ENCODE data around the gene SMYD1.

Gene SMYD1

DNA sequence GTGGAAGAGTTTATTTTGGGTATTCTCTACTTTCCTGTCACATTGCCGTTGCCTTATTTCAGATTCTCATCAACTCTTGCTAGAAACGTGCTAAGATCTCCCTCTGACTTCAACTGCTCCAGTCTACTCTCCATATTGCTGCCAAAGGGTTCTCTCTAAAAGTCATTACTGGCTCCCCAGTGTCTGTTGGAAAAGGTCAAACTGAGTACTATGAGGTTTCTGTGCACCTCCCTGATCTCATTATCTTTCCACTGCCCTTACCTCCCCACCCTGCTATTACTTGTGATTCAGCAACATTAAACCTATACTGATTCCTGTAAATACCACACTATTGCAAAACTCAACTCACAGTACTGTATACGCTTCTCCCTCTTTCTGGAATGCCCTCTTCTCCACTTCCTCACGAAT is 10.2 kb upstream of the SMYD1 start:
- no peak for DNase-seq

DNA sequence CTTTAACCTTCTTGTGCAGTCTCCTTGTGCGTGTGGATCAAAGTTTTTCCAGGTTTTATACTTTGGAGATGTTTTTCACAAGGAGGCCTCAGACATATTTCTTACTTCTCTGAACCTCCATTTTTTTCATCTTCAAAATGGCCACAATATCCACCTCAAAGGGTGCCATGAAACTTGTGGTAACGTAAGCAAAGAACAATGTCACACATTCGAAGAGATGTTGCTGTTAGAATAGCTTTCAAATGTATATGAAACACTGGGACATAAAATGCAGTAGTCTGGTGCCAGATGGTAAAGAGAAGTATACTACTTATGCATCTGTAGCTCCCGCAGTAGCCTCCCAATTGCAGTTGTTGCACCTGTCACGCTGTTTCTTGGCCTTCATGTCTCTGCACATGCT is 9.4 kb upstream of the SMYD1 start:
- DNase-seq, result no peak

DNA sequence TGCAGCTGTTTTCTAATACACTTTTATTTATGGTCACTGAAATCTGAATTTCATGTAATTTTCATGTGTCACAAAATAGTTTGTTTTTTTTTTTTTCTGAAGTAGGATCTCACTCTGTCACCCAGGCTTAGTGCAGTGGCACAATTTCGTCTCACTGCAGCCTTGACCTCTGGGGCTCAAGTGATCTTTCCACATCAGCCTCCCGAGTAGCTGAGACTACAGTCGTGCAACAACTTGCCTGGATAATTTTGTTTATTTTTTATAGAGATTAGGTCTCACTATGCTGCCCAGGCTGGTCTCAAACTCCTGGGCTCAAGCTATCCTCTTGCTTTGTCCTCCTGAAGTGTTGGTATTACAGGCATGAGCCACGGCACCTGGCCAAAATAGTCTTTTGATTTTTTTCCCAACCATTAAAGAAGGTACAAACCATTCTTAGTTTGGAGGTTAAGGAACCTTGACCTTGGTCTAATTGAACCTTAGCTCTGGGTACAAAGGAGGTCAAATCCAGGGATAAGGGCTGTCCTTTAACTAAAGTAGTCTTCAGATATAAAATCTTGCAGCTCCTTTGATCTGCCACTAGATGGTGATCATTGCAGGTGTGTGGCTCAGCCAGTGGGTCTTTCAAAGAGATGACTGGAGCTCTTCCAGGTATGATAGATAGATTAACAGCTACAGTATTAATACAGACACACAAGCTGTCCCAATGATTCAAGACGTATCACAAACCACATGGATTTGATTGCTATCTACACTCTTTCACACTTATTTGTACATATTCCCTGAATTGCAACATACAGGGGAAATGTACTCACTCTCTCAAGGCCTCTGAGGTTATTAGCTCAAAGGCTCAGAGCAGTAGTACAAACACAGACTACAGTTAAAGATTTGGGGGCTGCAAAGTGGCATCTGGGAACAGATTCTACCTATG is 7.4 kb upstream of the SMYD1 start:
- DNase-seq, result peak; percentile 87

DNA sequence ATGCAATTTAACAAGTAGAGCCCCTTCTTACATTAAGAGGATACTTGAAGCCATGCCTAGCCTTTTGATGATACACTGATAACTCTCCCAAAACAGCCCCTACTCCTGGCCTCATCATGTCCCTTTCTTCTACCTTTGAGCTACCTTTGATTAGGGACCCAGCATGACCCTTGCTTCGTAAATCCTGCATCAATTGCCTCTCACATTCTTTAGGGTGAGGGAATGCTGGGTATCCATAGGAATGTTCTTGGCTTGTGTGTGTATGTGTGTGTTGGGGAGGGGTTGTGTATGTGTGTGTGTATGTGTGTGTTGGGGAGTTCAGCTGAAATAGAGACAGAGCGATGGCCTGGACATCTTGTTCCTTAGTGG is 6.7 kb upstream of the SMYD1 start:
- no peak for DNase-seq

DNA sequence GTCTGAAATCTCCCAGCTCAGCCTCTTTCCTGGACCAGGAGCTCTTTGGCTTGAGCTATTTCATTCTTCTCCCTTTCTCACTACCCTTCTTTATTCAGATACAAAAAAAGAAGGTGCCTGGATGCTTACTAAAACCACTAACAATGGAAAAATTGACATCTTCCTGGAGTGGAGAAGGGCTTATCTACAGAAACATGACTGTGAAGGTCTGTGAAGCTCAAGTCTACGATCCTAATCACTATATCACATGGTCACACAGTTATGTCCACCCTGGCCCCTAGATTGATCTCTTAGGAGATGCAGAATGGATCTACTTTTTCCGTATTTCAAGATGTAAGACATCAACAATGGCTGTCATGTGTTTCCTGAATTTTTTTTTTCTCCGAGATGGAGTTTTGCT is 6.3 kb upstream of the SMYD1 start:
- no peak for DNase-seq

DNA sequence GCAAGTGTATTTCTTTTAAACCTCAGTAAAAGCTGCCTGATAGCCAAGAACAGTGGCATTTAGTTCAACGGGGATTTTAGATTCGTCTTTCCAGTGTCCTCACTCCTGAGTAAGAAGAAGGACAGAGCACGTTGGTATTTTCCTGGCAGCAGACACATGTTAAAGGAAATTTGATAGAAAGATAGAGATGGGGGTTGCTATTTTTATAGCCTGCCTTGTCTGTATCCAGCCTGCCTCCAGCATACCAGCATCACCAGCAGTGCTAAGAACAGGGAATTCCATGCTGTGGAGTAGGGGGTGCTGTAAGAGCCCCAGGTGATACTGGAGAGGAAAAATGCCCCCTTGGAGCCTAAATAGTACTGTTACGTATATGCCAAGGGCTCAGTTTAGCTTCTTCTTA is 1.1 kb upstream of the SMYD1 start:
- DNase-seq, result no peak

DNA sequence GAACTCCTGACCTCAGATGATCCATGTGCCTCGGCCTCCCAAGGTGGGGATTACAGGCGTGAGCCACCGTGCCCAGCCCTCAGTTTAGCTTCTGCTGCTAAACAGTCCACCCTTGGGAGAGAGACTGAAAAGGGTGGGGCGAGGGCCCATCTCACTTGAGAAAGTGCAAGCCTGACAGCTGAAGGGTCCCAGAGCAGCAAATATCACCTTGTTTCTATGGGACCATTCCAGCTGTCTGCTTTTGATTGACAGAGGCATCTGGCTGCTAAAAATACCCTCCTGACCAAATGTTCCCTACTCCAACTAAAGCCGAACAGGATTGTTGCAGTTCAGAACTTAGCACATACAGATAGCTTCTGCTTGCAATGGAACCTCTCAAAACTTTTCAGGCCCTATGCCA is 436 bp upstream of the SMYD1 start:
- DNase-seq, result no peak

DNA sequence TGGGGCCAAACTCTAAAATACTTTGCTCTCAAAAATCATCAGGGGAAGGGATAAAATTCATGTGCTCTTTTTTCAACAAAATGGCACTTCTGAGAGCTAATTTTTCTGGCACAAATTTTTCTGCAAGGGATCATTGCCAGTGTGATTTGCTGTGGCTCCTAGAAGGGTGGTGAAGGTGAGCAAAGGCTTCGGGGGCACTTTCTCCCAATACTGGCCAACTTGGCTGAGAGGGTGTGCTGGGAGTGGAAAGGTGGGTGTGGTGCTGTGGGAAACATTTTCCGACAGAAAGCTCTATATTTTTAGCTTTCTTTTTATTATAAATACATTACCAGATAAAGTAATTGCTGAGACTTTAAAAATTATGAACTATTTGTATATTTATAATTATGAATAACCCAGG is 419 bp downstream of the SMYD1 start:
- DNase-seq, result no peak

DNA sequence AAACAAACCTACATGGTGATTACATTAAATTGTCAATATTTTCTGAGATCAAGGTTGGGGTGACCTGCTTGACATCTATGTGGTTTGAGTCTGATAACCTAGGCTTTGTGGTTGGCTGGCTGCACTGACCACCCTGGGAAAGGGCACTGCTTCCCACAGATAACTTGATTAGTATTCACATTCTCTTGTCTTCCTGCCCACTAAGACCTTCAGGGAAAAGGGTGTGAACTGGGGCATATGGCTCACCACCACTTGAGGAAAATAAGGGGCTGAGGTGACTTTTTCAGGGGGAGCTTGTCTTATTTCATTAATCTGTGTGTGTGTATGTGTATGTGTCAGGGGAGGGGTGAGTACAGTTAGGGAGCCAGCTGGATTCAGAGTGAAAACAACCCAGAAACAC is 1.5 kb downstream of the SMYD1 start:
- DNase-seq, result no peak

DNA sequence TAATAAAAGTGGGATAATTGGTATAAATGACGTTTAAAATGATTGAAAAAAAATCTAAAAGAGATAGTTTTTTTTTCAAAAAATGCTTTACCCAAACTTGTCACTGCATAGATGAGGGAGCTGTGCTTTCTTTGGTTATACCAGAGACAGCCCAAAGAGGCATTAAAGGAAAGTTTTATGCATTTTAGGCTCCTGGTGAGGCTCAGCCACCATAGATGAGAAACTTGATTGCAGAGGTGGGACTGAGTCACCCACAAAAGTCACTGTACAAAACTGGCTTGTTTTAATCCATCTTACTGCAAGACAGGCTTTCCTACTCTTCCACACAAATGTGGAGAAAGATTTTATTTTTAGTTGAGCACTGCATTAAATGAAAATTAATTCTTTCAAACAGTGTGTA is 2.4 kb downstream of the SMYD1 start:
- no peak for DNase-seq

DNA sequence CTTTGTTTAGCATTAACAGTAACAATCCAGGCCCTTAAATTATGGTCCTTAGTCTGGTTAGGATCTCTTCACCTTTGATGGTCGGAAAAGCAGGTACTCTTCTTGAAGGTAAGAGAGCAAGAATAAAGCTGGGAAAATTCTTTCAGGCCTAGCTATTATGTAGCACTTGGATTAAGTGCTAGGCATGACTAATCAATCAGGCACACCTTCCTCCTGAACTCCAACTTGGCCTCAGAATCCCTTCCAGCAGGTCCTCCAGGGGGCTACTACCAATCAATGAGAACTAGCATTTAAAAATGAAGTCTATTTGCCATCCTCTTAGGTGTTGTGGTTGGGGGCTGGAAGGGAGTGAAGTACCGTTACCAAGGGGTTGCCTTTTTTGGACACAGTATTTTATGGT is 3.7 kb downstream of the SMYD1 start:
- peak; percentile 13 for DNase-seq

DNA sequence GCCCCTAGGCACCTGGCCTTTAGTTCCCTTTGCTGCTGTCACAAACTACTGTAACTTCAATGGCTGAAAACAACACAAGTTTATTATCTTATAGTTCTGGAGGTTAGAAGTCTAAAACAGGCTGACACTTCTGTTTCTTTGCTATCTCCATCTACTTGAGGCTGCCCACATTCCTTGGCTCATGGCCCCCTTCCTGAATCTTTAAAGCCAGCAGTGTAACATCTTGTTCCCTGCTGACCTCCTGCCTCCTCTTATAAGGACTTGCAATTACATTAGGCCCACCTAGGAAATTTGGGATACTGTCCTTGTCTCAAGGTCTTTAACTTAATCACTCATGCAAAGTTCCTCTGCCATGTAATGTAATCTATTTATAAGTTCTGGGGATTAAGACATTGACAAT is 6.5 kb downstream of the SMYD1 start:
- DNase-seq, result no peak

DNA sequence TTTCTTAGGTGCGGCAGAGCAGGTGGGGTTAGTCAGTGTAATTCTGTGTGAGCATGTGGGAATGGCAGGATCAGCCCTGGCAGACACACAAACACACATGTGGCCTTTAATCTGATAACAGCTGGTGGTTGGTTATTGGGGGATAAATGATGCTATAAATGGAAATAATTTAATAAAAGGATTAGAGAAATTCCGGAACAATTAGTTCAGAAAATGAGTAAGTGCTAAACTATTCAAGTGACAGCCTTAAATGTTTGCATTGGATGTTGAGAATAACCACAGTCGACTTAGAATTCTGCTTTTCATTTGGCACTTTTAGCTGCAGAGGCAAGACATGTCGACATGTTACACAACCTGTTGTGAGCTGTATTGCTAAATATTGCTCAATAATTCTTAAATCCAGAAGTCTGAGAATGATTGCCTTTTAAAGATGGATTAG is 7.2 kb downstream of the SMYD1 start:
- DNase-seq, result no peak

DNA sequence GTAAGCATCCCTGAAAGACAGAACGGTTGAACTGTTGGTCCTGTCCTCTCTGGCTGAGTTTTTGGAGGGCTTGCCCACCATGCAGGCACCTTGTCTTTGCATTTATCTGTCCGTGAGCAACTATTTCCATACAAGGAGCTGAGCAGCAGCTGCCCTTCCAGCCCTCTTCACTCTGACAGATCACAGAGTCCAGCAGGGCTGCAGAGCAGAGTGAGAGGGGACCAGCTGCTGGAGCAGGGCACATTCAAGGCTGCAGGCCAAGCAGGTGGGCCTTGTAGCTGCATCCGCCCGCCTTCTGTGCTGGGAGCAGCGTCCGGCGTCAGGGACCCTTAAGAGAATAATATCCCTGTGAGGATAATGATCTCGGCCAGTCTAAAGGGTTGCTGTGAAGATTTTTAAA is 9.5 kb downstream of the SMYD1 start:
- no peak for DNase-seq

DNA sequence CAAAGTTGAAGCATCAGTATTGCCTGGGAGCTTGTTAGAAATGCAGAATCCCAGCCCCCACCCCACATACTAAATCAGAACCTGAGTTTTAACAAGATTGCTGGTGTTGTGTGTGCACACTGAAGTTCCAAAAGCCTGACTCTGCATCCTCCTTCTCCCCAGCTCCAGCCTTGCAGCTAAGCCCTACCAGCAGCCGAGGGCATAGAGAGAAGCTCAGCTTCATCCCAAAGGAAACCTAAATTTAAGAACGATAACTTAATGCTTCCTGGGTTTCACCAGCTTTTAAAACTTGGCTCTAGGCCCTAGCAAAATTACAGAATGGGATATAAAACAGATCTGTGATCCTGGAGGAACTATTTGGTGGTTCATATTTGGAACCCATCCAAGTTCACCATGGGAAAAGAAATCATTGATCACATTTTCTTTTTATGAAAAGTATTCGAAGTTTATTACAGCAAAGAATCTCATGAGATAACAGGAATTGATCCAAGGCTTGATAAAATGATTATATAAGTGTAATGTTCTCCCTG is 11.1 kb downstream of the SMYD1 start:
- no peak for DNase-seq

DNA sequence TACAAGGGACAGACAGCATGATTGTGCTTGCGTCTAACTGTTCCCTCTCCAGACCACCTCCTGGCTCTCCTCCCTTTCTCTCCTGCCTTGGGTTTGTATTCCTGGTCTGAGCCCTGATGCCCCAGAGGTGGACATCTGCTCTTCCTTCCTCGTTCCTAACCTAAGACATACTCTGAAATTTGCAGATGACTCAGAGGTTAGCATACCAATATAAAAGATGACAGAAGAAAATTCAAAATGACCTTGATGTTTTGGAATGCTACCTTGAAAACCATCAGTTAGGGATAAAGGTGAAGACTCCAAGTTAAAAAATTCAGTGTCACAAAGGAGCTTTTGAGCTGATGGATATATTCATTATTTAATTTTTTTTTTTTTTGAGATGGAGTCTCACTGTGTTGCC is 12.9 kb downstream of the SMYD1 start:
- DNase-seq, result no peak

DNA sequence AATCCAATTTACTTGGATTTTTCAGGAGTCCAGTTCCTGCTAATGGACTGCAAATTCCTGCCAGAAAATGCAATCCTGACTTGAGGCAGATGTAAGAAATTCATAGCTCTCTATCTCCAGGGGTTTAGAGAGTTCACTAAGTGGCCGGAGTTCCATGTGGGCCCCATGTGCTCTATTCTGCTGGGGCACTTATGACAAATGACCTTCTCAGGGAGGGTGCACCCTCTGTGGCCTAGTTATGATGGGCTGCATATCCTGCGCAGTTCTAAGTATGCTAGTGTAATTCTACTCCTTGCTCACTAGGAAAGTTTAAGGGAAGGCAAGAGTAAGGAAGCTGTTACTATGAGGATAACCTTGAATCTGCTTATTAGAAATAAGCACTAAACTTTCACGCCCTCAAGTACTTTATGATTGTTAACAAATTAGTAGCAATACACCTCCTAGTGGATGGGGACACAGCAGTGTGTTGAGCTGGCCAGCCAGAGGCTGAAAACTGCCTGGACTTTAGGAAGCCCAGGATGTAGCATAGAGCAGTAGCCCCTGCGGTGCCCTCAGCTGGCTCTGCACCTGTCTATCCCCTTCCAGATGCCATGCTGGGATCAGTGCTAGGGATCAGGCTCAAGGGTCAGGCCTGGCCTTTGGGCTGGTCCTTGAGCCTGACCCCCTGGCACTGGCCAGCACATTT is 14.4 kb downstream of the SMYD1 start:
- no peak for DNase-seq

DNA sequence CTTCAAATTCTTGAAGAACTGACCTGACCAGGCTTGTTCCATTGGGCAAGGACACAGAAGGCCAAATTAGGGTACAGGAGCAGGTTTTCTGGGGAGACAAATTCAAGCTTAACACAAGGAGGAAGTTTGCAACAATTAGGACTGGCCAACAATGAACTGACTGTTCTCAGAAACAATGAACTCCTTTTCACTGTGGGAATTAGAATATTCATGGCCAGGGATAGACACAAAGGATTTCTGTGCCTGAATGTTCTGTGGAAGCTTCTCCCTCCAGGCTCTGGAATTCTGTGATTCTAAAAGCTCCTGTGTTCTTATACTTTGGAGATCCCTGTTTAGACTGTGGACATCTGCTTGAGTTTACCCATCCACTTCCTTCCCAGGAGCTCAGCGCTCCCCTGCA is 15.2 kb downstream of the SMYD1 start:
- no peak for DNase-seq

DNA sequence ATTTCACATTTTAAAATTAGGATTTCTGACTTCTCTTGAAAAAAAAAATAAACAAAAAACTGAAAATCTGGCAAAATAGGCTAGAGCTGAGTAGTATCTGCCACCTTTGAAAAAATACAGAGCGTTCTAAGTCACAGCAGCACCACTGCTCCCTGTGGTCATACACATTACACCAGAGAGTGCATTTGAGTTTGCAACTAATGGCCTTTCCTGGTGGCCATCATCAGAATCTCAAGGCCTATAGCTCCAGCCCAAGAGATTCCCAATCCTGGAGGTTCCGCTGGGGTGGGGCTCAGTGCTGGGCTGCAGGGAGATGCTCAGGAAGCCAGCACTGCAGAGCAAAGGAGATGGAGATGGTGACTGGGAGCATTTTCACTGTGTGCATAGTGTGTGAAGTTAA is 17.5 kb downstream of the SMYD1 start:
- no peak for DNase-seq

DNA sequence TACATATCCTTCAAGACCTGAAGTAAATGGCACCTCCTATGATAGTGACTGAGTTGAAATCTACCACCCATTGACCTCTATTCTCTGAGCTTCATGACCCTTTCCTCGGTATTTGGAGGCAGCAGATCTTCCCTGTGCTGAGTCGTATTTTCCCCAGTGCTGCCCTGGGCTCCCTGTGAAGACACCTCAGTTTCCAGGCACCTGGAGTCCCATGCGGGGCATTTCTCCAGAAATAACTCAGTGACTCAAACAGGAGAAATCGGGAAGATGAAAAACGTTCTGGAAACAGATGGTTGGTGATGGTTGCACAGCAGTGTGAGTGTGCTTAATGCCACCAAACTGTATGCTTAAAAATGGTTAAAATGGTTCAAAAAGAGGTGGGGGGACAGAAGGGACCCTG is 18.0 kb downstream of the SMYD1 start:
- DNase-seq, result no peak

DNA sequence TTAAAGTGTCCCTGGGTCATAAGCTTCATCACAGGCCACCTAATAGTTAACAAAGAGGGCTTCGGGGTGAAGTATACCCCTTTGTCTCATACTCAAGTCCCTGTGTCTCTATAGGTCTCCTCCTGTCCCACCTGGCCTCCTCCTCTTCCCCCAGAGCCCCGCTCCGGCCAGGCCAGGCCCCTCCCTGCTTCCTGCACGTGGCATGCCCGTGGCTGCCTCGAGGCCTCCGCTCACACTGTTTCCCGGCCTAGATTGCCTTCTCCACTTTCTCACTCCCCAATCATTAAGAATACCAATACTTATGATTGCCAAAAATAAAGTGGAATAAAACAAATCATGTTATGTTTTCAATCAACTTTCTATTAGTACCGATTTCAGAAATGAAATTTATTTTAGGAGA is 18.8 kb downstream of the SMYD1 start:
- no peak for DNase-seq

DNA sequence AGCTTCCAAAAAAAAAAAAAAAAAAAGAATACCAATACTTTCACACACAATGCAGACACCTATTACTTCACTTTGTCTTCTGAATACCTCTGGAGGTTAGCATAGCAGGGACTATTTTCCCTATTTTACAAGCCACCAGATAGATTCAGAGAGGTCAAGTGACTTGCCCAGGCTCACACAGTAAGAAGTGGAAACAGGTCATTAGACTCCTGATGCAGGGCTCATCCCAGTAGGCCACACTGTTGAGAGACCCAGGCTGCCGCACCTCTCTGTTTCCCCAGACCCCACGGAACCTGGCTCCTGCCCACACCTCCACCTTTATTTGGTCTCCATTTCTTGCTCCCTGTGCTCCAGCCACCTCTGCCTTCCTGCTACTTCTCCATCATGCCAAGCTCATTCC is 19.4 kb downstream of the SMYD1 start:
- DNase-seq, result no peak

DNA sequence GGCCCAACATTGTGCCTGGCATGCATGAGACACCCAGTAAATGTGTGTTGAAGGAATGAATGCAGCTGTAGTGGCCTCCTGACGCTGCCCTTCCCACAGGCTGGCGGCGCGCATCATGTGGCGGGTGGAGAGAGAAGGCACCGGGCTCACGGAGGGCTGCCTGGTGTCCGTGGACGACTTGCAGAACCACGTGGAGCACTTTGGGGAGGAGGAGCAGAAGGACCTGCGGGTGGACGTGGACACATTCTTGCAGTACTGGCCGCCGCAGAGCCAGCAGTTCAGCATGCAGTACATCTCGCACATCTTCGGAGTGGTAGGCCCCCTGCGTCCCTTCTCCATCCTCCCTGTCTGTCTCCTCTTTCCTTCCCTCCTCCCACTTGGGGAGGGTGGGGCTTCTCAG is 20.1 kb downstream of the SMYD1 start:
- DNase-seq, result no peak

DNA sequence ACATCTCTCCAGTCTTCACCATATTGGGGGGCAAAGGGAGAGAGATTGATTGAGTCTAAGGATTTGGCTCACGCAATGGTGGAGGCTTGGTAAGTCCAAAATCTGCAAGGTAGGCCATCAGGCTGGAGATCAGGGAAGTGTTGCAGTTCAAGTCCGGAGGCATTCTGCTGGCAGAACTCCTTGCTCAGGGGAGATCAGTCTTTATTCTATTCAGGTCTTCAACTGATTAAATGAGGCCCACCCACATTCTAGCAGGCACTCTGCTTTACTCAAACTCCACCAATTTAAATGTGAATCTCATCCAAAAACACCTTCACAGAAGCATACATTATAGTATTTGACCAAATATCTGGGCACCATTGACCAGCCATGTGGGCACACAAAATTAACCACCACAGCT is 21.4 kb downstream of the SMYD1 start:
- no peak for DNase-seq

All from DMS53 (cell line).